ENCODE results near the gene CFAP119. TPM values are rescaled to one million over a fixed set of nuclear protein-coding genes. Genes with fewer than 3 reads are reported as not detected.

CFAP119 gene
- total RNA-seq, 2 donors from 2014 or later: 5.9 to 7.8 TPM

DNA sequence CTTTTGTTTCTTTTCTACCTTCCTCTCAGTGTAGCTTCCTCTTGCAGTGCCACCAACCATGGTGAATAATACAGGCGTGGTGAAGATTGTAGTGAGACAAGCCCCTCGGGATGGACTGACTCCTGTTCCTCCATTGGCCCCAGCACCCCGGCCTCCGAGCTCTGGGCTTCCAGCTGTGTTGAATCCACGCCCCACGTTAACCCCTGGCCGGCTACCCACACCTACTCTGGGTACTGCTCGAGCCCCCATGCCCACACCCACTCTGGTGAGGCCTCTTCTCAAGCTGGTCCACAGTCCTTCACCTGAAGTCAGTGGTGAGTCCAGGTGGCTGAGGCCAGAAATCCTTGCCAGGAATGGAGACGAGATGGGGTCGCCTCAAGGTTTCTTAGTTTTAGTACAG, 38.9 kb downstream of the CFAP119 start:
- ATAC-seq (no peak), DNase-seq (no peak)
- intact Hi-C loops (cut with DNase I, micrococcal nuclease): no loop called here

DNA sequence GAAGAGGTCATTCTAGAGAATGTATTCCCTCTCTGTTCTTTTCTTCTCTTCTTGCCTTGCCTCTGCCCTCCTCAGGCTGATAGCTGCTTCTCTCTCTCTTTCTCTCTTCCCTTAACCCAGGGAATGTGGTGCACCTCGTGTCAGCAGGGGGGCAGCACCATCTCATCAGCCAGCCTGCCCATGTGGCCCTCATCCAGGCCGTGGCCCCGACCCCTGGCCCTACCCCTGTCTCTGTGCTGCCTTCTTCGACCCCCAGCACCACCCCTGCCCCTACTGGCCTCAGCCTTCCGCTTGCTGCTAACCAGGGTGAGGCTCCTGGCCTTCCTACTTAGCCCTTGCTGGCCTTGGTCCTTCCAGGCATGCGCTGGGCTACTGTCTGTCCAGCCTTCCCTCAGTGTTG, 39.4 kb downstream of the CFAP119 start:
- ATAC-seq (peak; percentile 8), DNase-seq (no peak)
- intact Hi-C loops (cut with DNase I, micrococcal nuclease): no loop called here

DNA sequence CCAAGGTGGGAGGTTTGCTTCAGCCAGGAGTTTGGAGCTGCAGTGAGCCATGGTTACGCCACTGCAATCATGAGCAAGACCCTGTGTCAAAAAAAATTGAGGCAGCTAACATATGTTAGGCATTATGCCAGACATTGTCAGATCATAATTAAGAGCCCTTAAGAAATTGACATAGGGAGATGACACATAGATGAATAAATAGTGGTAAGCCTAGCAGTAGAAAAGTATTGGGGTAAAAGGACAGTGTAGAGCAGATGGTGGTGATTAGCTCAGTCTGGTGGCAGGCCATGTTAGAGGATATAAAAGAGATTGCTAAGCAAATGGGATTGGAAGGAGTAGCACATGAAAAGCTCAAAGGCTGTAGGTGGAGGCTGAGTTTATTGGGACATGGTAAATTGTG, 40.3 kb downstream of the CFAP119 start:
- intact Hi-C loops (cut with DNase I, micrococcal nuclease): no loop called here
- no peak for DNase-seq
- peak; percentile 29 for ATAC-seq

DNA sequence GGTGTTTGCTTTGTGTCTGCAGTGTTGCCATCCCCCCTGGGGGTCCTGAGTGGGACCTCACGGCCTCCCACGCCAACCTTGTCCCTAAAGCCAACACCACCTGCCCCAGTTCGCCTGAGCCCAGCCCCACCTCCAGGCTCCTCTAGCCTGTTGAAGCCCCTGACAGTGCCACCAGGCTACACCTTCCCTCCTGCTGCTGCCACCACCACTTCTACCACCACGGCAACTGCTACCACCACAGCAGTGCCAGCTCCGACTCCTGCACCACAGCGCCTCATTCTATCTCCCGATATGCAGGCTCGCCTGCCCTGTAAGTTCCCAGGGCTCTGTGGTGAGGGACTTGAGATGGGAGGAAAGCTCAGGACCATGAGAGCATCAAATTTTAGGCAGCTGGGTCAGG, 40.7 kb downstream of the CFAP119 start:
- intact Hi-C loops (cut with DNase I, micrococcal nuclease): no loop called here

DNA sequence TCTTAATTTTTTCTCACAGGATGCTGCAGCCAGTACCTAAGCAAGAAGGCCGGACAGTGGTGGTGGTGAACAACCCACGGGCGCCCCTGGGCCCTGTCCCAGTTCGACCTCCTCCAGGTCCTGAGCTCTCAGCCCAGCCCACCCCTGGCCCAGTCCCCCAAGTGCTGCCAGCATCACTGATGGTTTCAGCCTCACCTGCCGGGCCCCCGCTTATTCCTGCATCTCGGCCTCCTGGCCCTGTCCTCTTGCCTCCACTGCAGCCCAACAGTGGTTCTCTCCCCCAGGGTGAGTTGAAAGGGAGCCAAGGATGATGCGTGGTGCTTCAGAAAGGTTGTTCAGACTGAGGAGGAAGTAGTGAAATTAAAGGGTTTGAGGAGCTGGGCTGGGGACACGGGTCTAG, 41.2 kb downstream of the CFAP119 start:
- no peak for ATAC-seq
- intact Hi-C loops (cut with DNase I, micrococcal nuclease): no loop called here
- no peak for DNase-seq

More for the DNA sequence above, 40.7 kb downstream of the CFAP119 start:
- ATAC-seq (no peak), DNase-seq (no peak)

DNA sequence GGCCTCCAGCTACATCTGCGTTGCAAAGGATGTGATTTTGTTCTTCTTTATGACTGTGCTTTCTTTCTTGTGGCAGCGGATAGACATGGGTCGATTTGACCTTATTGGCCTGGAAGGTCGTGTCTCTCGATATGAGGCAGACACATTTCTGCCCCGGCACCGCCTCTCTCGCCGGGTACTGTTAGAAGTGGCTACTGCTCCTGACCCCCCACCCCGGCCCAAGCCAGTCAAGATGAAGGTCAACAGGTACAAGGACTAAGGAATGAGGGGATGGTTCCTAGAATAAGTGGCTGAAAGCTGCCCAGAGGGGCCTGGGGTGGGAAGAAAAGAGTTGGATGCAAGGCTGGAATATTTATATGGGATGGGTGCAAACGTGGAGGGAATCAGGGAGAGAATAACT, 41.8 kb downstream of the CFAP119 start:
- no peak for ATAC-seq
- intact Hi-C loops (cut with DNase I, micrococcal nuclease): no loop called here
- no peak for DNase-seq

DNA sequence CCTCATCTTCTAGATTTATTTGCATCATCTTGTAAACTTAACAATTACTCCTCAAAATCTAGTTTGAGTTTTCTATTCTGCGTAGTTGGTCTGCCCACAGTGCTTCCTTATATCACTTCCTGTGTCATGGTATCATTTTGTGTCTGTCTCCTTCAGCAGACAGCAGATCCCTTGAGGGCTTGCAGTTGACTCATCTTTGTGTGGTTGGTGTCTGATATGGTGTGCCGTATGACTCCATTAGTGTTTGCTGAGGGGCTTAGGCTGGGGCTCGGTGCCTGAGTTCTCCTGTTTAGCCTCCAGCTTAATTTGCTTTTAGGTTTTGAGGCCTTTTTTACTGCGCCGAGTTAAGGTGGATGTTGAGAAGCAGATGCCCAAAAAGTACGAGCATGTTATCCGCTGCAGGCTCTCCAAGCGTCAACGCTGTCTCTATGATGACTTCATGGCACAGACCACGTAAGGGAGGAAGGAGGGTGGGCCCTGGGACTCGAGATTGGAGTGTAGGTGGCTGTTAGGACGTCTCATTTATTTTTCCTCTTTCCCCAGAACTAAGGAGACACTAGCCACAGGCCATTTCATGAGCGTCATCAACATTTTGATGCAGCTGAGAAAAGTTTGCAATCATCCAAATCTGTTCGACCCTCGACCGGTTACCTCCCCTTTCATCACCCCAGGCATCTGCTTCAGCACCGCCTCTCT, 46.0 kb downstream of the CFAP119 start:
- ATAC-seq (no peak), DNase-seq (no peak)
- intact Hi-C loops (cut with DNase I, micrococcal nuclease): no loop called here

DNA sequence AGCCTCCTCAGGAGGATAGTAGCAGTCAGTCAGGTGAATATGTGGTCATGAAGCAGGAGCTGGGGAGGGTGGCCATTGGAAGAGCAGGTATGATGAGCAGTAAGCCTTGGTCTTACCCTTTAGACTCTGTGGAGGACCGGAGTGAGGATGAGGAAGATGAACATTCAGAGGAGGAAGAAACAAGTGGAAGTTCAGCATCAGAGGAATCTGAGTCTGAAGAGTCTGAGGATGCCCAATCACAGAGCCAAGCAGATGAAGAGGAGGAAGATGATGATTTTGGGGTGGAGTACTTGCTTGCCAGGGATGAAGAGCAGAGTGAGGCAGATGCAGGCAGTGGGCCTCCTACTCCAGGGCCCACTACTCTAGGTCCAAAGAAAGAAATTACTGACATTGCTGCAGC, 50.1 kb downstream of the CFAP119 start:
- ATAC-seq: no peak
- intact Hi-C loops (cut with DNase I, micrococcal nuclease): no loop called here
- DNase-seq: no peak

DNA sequence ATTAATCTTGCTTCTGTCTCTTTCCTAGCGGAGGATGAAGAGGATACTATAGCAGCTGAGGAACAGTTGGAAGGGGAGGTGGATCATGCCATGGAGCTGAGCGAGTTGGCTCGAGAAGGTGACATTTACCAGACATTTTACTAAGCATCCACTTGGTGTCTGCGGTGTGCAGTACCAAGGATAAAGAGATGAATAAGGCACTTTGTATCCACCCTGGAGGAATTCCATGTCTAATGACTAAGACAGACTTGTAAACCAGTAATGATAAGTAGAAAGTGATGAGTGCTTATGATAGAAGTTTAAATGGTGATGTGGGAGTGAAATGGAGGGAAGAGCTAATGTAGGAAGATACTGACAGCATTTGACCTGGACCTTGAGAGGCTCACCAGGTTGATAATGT, 50.9 kb downstream of the CFAP119 start:
- no peak for ATAC-seq
- DNase-seq: no peak
- intact Hi-C loops (cut with DNase I, micrococcal nuclease): no loop called here

Other genes with a start within 250 kb of the CFAP119 start
- gene ZNF768, start 235.5 kb downstream of the CFAP119 start, total RNA-seq: 10 to 100 TPM; 58.7 to 62.4 TPM
- gene ZNF747, start 227.2 kb downstream of the CFAP119 start, total RNA-seq: 10 to 100 TPM in 1 of 2 donors, 1 to 10 TPM in 1; 9.8 to 11.7 TPM
- gene ZNF764, start 203.7 kb downstream of the CFAP119 start, total RNA-seq: 10 to 100 TPM; 10.6 to 20.7 TPM
- 10 to 100 TPM; 16.6 to 24.4 TPM for gene ZNF688, start 190.3 kb downstream of the CFAP119 start, total RNA-seq
- 10 to 100 TPM; 14.9 to 17.8 TPM for gene ZNF785, start 176.4 kb downstream of the CFAP119 start, total RNA-seq
- 1 to 10 TPM; 6.8 to 6.9 TPM for gene ZNF689, start 151.7 kb downstream of the CFAP119 start, total RNA-seq
- 10 to 100 TPM; 47.6 to 51.0 TPM for gene PRR14, start 111.1 kb downstream of the CFAP119 start, total RNA-seq
- 10 to 100 TPM; 71.8 to 78.8 TPM for gene FBRS, start 103.6 kb downstream of the CFAP119 start, total RNA-seq
- 10 to 100 TPM; 60.6 to 68.3 TPM for gene SRCAP, start 62.9 kb downstream of the CFAP119 start, total RNA-seq
- 10 to 100 TPM; 38.0 to 42.8 TPM for gene PHKG2, start 13.6 kb downstream of the CFAP119 start, total RNA-seq
- gene RNF40, start 260 bp upstream of the CFAP119 start, total RNA-seq: 10 to 100 TPM; 82.9 to 99.8 TPM
- 10 to 100 TPM; 12.3 to 15.2 TPM for gene ZNF629, start 25.1 kb upstream of the CFAP119 start, total RNA-seq
- gene BCL7C, start 132.0 kb upstream of the CFAP119 start, total RNA-seq: 10 to 100 TPM; 22.3 to 23.5 TPM
- 1 to 10 TPM in 1 of 2 donors, under 1 TPM in 1; 0.24 to 1.7 TPM for gene CTF1, start 134.6 kb upstream of the CFAP119 start, total RNA-seq
- gene FBXL19, start 161.5 kb upstream of the CFAP119 start, total RNA-seq: 10 to 100 TPM; 20.5 to 24.4 TPM
- gene ORAI3, start 187.0 kb upstream of the CFAP119 start, total RNA-seq: 10 to 100 TPM; 12.9 to 21.0 TPM
- gene SETD1A, start 195.7 kb upstream of the CFAP119 start, total RNA-seq: 10 to 100 TPM; 12.2 to 15.0 TPM
- 10 to 100 TPM; 16.9 to 27.2 TPM for gene HSD3B7, start 223.1 kb upstream of the CFAP119 start, total RNA-seq
- gene STX1B, start 248.6 kb upstream of the CFAP119 start, total RNA-seq: under 1 TPM; 0.75 to 0.79 TPM